BE2C (cell line): ENCODE results near the gene SCARB1.

Experiments used
- DNase-seq: peaks from one replicate; pipeline ENCODE4 v3.0.0-alpha.2; 2020
- H3K27me3 ChIP-seq: fragments of 250-450 bp; sonication (Bioruptor Pico); 2 replicates; pipeline ENCODE4 v1.5.1; 2020; ENCODE audit warnings: mild to moderate bottlenecking
- H3K36me3 ChIP-seq: fragments of 250-450 bp; sonication (Bioruptor Pico); 2 replicates; pipeline ENCODE4 v1.5.1; 2020; ENCODE audit warnings: mild to moderate bottlenecking
- H3K4me1 ChIP-seq: fragments of 250-450 bp; sonication (Bioruptor Pico); 2 replicates; pipeline ENCODE4 v1.5.1; 2020
- H3K4me3 ChIP-seq: 2 replicates; pipeline ENCODE4 v1.5.1; 2011; ENCODE audit warnings: low read depth, low read length
- H3K9me3 ChIP-seq: fragments of 250-450 bp; sonication (Bioruptor Pico); 2 replicates; pipeline ENCODE4 v1.5.1; 2020
- CTCF ChIP-seq: IDR thresholded peaks from 2 replicates; pipeline ENCODE4 v1.5.1; 2012; ENCODE audit warnings: mild to moderate bottlenecking, low read depth, low read length

The SCARB1 gene

GRCh38 chr12:124774462-124775167, 89.0 kb downstream of the SCARB1 start:
- peak; percentile 19 for TF ChIP-seq CTCF
- Histone ChIP-seq H3K4me3 (peak overlapping the region; percentile 39), H3K4me1 (peaks cover 12% of the 10 kb centered on the region), H3K27me3 (no peaks in the 10 kb centered on the region), H3K9me3 (no peaks in the 10 kb centered on the region), H3K36me3 (peaks cover 6% of the 10 kb centered on the region)
- peak; percentile 40 for DNase-seq

DNA sequence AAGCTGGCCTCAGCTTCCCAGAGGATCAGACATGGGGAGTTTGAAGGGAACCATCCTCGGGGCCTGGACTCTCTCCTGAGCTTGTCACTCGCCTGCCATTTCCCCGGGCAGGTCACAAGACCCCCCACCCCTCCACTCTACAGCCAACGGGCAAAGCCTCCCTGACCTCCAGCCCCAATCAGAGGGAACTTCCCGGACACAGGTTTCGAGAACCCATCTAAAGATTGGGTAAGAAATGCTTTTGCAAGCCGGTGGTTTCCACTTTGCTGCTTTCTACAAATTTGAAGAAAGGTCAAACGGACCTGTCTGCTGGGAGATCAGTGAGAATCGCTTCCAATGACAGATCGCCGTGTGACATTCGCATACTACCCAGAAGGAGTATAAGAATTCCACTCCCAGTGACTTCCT, 89.6 kb downstream of the SCARB1 start:
- no peaks in the 10 kb centered on the region for H3K9me3 ChIP-seq
- H3K4me3 ChIP-seq, result peak overlapping the region; percentile 39
- peaks cover 6% of the 10 kb centered on the region for H3K36me3 ChIP-seq
- no peak for TF ChIP-seq CTCF
- no peak for DNase-seq
- no peaks in the 10 kb centered on the region for H3K27me3 ChIP-seq
- peaks cover 12% of the 10 kb centered on the region for H3K4me1 ChIP-seq

DNA sequence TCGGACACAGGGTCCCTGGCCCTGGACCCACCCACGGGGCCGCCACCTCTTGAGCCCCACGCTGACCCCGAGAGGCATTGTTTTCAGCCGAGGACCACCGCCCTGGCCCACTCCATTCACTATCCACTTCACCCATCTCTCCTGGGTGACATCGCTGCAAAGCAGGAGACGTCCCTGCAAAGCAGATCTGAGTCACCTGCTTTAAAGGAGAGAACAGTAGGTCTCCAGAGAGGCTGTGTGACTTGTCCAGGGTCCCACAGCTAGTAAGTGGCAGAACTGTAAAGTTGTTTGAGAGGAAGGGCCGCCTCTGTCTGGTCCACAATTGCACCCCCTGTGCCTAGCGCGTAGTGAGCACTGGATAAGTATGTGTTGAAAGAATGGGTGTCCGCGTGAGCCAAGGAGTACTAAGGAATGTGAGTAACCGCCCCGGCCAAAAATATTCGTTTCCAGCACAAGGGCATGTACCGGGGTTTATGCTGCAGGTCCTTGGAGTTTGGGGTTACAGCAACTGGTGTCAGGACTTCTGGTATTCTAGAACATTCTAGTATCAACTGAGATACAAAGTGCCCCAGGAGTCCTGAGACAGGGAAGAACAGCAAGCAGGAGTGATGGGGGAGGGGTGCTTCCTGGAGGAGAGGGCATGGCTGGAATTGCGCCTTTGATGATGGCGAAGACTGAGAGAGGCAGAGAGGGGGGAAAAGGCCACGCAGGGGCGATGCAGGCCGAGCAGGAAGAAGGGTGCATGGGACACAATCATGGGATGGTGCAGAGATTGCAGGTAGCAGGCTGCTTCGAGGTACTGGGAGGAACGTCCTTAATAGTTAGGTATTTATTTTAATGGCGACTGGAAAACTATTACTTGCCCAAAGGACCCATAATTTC, 91.1 kb downstream of the SCARB1 start:
- Histone ChIP-seq H3K4me3 (no peak overlapping the region), H3K36me3 (no peaks in the 10 kb centered on the region), H3K9me3 (no peaks in the 10 kb centered on the region), H3K27me3 (no peaks in the 10 kb centered on the region), H3K4me1 (peaks cover 12% of the 10 kb centered on the region)
- no peak for DNase-seq
- no peak for TF ChIP-seq CTCF

DNA sequence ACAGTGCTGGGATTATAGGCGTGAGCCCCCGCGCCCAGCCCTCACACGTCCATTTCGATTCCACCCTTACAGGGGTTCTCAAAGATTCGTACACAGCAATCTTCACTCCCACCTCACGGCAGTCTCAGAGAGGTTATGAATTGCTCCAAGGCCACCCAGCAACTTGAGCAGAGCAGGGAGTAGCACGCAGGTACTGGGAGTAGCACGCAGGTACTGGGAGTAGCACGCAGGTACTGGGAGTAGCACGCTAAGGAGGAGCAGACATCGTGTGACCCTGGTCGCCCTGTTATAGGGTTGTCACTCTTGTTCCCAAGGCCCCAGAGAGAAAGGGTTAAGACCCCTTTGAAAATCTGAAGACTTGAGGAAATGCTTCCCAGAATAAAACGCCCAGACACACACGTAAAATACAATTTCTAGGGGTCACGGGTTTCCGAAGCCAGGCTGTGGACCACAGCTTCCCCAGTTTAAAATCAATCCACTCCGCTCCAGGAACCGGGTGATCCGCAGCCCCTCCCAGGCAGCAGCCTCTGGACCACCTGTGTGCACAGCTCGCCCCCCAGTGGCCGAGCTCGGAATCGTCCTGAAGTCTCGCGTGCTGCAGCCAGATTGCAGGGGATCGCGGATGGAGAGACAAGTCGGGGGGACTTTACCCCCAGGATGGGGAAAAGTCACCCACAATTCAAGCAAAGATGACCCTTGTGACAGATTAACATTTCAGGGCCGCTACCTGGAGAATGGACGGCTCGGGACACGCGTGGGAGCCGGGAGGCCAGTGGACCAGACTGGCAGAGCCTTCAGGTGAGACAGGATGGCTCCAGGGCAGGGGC, 92.0 kb downstream of the SCARB1 start:
- peak; percentile 98 for TF ChIP-seq CTCF

DNA sequence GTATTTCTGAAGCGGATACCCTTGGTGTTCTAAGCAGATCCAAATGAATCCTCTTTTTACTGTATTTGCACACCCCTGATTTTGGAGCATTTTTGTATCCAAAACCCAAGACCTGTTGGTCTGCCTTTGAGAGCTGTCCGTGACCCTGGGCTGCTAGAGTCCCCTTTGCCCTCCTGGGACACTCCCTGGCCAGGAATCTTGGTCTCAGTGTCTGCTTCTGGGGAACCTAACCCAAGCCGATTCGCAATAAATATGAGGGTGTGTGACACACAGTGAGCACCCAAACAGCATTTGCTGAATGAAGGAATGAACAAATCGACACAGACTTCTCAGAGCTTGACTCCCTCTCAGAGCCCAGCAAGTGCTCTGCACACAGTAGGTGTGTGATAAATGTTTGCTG, 92.9 kb downstream of the SCARB1 start:
- H3K27me3 ChIP-seq, result no peaks in the 10 kb centered on the region
- no peak for TF ChIP-seq CTCF
- H3K4me1 ChIP-seq, result peaks cover 16% of the 10 kb centered on the region
- H3K9me3 ChIP-seq, result no peaks in the 10 kb centered on the region
- no peak overlapping the region for H3K4me3 ChIP-seq
- DNase-seq, result no peak
- no peaks in the 10 kb centered on the region for H3K36me3 ChIP-seq

More for the DNA sequence above, 92.0 kb downstream of the SCARB1 start:
- peak; percentile 88 for DNase-seq
- Histone ChIP-seq H3K4me1 (peaks cover 13% of the 10 kb centered on the region), H3K36me3 (no peaks in the 10 kb centered on the region), H3K9me3 (no peaks in the 10 kb centered on the region), H3K27me3 (no peaks in the 10 kb centered on the region), H3K4me3 (no peak overlapping the region)
